HUES64 (cell line): Measurements from ENCODE around the gene GMEB1.

Experiments used
- H3K27ac ChIP-seq: 2 replicates; pipeline ENCODE4 v1.7.0; 2013; ENCODE audit warnings: low read depth, low read length, inconsistent platforms
- H3K27me3 ChIP-seq: 2 replicates; pipeline ENCODE4 v1.6.1; 2013; ENCODE audit warnings: mild to moderate bottlenecking, low read length; ENCODE audit not compliant: insufficient read depth
- H3K36me3 ChIP-seq: 2 replicates; pipeline ENCODE4 v1.6.1; 2013; ENCODE audit warnings: mild to moderate bottlenecking, low read length; ENCODE audit not compliant: insufficient read depth
- H3K4me1 ChIP-seq: 2 replicates; pipeline ENCODE4 v1.6.1; 2013; ENCODE audit warnings: mild to moderate bottlenecking, low read length, moderate library complexity; ENCODE audit not compliant: insufficient read depth
- H3K4me3 ChIP-seq: 2 replicates; pipeline ENCODE4 v1.5.1; 2013; ENCODE audit warnings: mild to moderate bottlenecking, low read length, moderate library complexity
- H3K9ac ChIP-seq: 2 replicates; pipeline ENCODE4 v1.6.1; 2013; ENCODE audit warnings: mild to moderate bottlenecking, low read depth, low read length
- H3K9me3 ChIP-seq: 2 replicates; pipeline ENCODE4 v1.6.1; 2013; ENCODE audit warnings: low read depth, low read length; ENCODE audit not compliant: insufficient read depth
- WGBS: fragments of 150-250, 120-280 bp; methylation state at CpG from one replicate; pipeline ENCODE4 v1.1.7; 2013; ENCODE audit warnings: missing lambda C conversion rate; 5-methylcytosine and 5-hydroxymethylcytosine counted together

GMEB1 gene

GRCh38 chr1:28755701-28756100 is 87.1 kb downstream of the GMEB1 start:
- Histone ChIP-seq H3K27ac (no peak overlapping the region), H3K4me1 (peaks cover 20% of the 10 kb centered on the region), H3K36me3 (peaks cover 77% of the 10 kb centered on the region), H3K9me3 (no peaks in the 10 kb centered on the region), H3K27me3 (no peaks in the 10 kb centered on the region), H3K4me3 (no peak overlapping the region), H3K9ac (no peak overlapping the region)
- 90% methylated on average over 1 of the region's 1 CpG for WGBS

DNA sequence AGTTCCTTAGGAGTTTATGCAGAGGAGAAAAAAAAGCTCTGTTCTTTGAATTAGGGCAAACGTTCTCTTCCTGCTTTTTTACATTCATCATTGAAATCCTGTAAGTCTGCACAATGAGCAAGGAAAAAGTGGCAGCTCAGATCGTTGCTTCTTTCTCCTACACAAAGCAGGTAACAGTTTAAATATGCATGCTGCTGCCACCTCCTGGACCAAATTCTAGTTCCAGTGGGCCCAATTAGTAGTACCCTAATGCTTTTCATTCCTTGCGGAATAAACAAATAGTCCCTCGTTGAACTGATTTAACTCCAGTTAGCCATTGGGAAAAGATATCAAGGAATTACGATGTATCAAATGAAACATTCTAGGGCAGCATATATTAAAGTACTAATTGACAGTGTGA is 88.3 kb downstream of the GMEB1 start:
- H3K36me3 ChIP-seq: peaks cover 77% of the 10 kb centered on the region

GRCh38 chr1:28758420-28758819 is 89.8 kb downstream of the GMEB1 start:
- WGBS: 96% methylated on average over 4 of the region's 4 CpGs
- H3K4me3 ChIP-seq: no peak overlapping the region
- H3K27me3 ChIP-seq: no peaks in the 10 kb centered on the region
- peaks cover 16% of the 10 kb centered on the region for H3K4me1 ChIP-seq
- no peak overlapping the region for H3K27ac ChIP-seq
- peaks cover 76% of the 10 kb centered on the region for H3K36me3 ChIP-seq
- no peak overlapping the region for H3K9ac ChIP-seq
- no peaks in the 10 kb centered on the region for H3K9me3 ChIP-seq

More for the DNA sequence above, 88.3 kb downstream of the GMEB1 start:
- H3K4me3 ChIP-seq: no peak overlapping the region
- peaks cover 16% of the 10 kb centered on the region for H3K4me1 ChIP-seq
- H3K27me3 ChIP-seq: no peaks in the 10 kb centered on the region
- 69% methylated on average over 5 of the region's 5 CpGs for WGBS
- no peaks in the 10 kb centered on the region for H3K9me3 ChIP-seq
- H3K27ac ChIP-seq: no peak overlapping the region
- no peak overlapping the region for H3K9ac ChIP-seq

- H3K9ac ChIP-seq: no peak overlapping the region
- peaks cover 16% of the 10 kb centered on the region for H3K4me1 ChIP-seq
- H3K27ac ChIP-seq: no peak overlapping the region
- H3K27me3 ChIP-seq: no peaks in the 10 kb centered on the region
- H3K4me3 ChIP-seq: no peak overlapping the region
- H3K9me3 ChIP-seq: no peaks in the 10 kb centered on the region
- 88% methylated on average over 2 of the region's 3 CpGs for WGBS
- peaks cover 72% of the 10 kb centered on the region for H3K36me3 ChIP-seq
These were observed 90.7 kb downstream of the GMEB1 start for GRCh38 chr1:28759257-28759656.

GRCh38 chr1:28761189-28761588 is 92.6 kb downstream of the GMEB1 start:
- Histone ChIP-seq H3K9me3 (no peaks in the 10 kb centered on the region), H3K4me1 (peaks cover 4% of the 10 kb centered on the region; the same call in 1 of the 2 replicates), H3K36me3 (peaks cover 79% of the 10 kb centered on the region), H3K27me3 (no peaks in the 10 kb centered on the region), H3K4me3 (no peak overlapping the region), H3K9ac (no peak overlapping the region), H3K27ac (no peak overlapping the region)
- 93% methylated on average over 5 of the region's 5 CpGs for WGBS

DNA sequence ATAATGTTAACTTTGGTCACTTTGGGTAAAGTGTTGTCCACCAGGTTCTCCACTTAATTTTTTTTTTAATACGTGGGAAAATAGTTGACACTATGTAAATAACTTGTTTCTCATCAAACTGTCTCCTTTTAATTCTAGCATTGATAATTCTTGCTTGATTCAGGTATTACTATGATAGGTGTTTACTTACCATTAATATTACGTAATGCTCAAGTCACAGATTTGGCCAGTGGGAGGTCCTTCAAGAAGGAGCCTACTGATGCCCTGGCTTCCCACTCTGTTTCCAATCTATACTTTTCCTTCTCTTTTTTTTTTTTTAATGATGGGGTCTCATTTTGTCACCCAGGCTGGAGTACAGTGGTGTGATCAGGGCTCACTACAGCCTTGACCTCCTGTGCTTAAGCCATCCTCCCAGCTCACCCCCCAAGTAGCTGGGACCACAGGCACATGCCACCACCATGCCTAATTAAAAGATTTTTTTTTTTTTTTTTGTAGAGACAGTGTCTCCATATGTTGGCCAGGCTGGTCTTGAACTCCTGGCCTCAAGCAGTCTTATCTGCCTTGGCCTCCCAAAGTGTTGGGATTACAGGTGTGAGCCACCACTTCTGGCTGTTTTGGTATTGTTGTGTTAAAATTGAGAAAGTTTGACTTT is 98.1 kb downstream of the GMEB1 start:
- Histone ChIP-seq H3K9me3 (no peaks in the 10 kb centered on the region), H3K36me3 (peaks cover 74% of the 10 kb centered on the region), H3K9ac (no peak overlapping the region), H3K4me3 (no peak overlapping the region), H3K27ac (no peak overlapping the region), H3K27me3 (no peaks in the 10 kb centered on the region), H3K4me1 (no peaks in the 10 kb centered on the region)
- 100% methylated on average over 2 of the region's 2 CpGs for WGBS
